NOMO-1 treated with dmso at 0.1 percent for 144 hours (cell line): ENCODE measurements around the gene PDX1.

Experiments
- DNase-seq: peaks from one replicate; lab custom pipeline; 2025; ENCODE audit not compliant: unreplicated experiment; lab: John Stamatoyannopoulos, UW

PDX1 gene

GRCh38 chr13:27919934-27920676 lies at the start of gene PDX1:
Gene PDX1 (plus strand): TSS chr13:27920000. CDS start chr13:27920139, 139 bp downstream.
- no peak for DNase-seq

DNA sequence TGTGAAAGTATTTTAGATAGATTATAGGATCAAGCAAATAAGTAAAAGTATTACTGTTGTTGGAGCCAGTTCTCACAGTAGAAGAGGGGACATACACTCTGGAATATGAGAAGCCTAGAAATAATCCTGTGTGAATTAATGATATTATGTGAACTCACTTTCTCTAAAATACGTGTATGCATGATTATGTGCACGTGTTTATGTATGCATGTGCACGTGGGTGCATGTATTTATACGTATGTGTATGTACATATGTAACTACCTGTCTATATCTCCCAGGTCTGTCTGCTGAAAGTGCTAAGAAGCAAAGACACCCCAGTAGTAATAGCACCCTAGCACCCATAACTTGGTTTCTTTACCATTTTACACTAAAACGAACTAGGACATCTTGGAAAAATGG lies 41.5 kb upstream of the PDX1 start:
- no peak for DNase-seq

- no peak for DNase-seq
Observed at GRCh38 chr13:27889471-27889870, 30.3 kb upstream of the PDX1 start.

- no peak for DNase-seq
Observed at GRCh38 chr13:27896726-27897125, 23.1 kb upstream of the PDX1 start.

- DNase-seq = no peak
Observed at GRCh38 chr13:27904719-27905118, 15.1 kb upstream of the PDX1 start.

DNA sequence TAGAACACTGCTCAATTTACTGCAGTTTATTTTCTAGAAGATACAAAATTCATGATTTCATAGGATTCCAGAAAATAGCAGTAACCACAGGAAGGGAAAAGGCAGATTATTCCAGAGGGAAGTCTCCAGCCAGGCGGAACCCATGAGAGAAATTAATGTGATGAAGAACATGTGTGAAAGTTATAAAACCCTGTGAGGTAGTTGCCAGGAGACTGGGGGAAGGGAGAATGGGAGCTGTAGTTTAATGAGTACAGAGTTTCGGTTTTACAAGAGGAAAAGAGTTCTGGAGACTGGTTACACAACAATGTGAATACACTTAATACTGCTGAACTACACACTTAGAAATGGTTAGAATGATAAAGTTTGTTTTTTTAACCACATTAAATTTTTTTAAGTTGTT lies 14.2 kb upstream of the PDX1 start:
- no peak for DNase-seq

DNA sequence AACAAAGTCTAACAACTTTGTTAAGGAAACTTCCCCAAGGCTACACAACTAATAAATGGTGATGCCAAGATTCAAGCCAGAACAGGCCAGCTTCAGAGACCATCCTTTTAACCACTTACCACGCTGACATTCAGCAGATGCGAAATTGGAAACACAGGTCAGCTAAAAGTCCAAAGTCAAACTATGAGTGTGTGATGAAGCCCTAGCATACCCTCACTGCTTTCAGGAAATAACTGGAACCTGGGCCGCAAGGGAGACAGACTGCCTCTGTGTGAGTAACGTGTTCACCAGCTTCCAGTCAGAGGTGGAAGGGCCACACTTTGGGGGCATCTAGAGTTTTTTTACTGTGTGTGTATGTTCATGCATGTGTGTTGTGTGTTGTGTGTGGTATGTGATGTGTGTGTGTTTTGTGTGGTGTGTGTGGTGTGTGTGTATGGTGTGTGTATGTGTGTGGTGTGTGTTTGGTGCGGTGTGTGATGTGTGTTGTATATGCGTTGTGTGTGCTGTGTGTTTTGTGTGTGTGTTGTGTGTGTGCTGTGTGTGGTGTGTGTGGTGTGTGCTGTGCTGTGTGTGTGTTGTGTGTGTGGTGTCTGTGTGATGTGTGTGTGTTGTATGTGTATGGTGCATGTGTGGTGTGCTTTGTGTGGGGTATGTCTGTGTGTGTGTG lies 12.5 kb upstream of the PDX1 start:
- DNase-seq = no peak

DNA sequence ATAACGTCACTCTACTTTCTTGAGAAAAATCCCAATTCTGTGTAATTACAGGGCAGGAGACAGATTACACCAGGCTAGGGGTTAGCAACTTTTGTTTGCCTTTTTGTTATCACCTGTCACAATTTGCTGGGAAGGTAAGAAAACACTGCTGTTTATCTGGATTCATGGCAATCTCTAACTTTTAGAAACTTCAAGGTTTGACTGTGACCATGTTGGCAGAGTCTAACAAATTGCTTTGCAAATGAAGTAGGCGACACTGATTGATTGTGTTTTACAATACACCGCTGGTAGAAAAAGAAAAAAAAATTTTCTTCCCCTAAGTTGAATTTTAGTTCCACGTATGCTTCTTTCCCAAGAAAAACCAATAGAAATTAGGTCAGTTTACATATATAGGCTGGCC lies 10.4 kb upstream of the PDX1 start:
- no peak for DNase-seq

DNA sequence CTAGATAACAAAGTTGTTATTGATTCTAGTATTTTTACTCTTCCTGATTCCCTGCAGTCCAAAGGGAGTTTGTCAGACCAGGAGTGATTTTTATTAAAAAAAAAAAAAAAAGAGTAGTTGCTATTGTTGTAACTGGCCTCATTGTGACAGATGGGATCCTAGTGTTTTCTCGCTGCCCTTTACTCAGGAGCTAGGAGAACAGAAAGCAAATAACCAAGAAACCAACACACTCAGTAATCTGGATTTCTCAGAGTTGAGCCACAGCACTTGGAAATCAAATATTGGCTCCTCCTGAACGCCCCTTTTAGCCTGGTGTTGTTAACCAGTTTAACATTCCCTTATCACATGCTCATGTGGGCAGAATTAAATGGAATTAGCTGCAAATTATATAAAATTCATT lies 8.3 kb upstream of the PDX1 start:
- no peak for DNase-seq

DNA sequence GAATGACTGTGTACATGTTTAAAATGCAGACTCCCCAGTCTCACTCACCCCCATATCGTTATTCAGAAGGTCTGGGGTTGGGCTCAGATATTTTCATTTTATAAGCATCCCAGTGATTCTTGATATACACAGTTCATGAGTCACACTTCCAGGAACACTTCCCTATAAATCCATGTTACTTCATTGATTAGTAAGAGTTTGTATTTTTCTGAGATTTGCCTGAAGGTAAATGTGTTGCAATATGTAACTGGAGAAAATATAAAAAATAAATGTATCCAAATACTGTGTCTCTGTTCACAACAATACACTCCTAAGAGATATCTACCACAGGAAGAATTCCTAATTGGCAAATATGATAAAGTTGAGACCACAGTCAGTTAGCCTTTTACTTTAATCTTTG lies 6.6 kb upstream of the PDX1 start:
- DNase-seq = no peak

- DNase-seq = no peak
Observed at GRCh38 chr13:27915301-27916207, 4.2 kb upstream of the PDX1 start.

GRCh38 chr13:27917121-27917947 lies 2.5 kb upstream of the PDX1 start:
- no peak for DNase-seq

DNA sequence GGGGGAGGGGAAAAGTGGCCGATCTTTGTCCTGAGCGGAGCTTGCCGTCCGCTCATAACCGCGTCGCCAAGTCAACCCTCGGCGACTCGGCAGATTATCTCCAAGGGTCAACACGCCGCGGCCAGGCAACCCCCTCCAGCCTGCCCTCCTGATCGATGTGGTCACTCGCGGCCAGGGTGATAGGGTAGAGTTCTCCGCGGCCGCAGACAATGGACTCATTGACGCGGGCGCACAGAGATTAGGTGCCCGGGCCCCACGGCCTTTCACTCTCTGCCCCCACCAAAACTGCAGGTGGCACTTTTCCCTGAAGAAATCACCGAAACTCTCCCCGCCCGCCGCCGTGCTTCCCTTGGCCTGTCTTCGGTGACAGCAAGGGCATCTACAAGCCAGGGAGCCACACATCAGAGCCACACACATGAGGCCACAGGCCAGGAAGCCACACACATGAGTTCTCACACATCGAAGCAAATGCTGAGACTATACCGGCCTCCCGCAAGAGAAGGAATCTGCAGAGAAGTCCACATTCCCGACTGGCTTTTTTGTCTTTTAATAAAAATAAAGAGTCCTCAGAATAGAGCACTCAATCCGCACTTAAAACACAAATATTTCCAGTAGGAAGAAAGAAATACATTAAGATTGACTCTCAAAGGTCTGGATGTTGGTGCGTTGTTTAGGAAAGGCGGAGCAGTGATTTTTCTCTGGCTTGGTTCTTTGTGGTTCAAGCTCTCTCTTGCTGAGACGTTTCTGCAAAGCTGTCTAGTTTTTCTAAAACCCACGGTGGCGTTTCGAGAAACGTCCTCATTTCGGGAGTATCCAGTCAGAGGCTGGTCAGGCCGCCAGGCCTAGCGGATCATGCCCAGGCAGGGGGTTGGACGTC lies 1.5 kb upstream of the PDX1 start:
- no peak for DNase-seq

- DNase-seq = no peak
Observed at GRCh38 chr13:27918918-27919658, 712 bp upstream of the PDX1 start.

GRCh38 chr13:27919659-27919933 lies 204 bp upstream of the PDX1 start:
- DNase-seq = no peak

- no peak for DNase-seq
Observed at GRCh38 chr13:27920677-27921420, 1.0 kb downstream of the PDX1 start.

DNA sequence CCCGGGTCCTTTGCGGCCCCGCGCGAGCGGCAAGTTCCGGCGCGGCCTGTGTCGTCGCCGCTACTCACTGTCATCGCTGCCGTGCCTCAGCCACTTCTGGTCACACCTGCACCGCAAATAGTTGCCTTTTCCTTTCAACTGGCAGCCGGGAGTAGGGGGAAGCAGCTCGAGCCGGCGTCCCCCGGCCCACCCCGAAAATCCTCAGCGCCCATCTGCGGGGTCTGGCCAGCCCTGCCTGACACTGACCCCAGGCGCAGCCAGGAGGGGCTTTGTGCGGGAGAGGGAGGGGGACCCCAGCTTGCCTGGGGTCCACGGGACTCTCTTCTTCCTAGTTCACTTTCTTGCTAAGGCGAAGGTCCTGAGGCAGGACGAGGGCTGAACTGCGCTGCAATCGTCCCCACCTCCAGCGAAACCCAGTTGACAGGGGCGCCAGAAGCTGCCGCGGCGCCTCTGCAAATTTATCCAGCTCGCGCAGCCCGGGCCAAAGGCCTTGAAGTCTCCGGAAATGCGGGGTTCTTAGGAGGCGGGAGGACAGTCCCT lies 1.7 kb downstream of the PDX1 start:
- no peak for DNase-seq
